HEK293T (cell line): ENCODE data around the gene RAD51D.
"Not testable (repeated sequence)": the region's sequence is repeated elsewhere in the genome, so short reads cannot be mapped to it uniquely, and the experiment has no call there.

Experiments
- CTCF ChIA-PET: fragments of 350-600 bp; formaldehyde crosslinking; extraction: SDS; loops from one replicate; lab custom pipeline; 2021; ENCODE audit warnings: antibody characterized with exemption, inconsistent platforms; lab: Yijun Ruan, JAX
- POLR2A ChIA-PET: fragments of 350-600 bp; formaldehyde crosslinking; extraction: SDS; loops from one replicate; lab custom pipeline; 2020; ENCODE audit warnings: antibody characterized with exemption, inconsistent platforms; lab: Yijun Ruan, JAX
- DNase-seq: peaks from one replicate; pipeline ENCODE4 v3.0.0; 2012; ENCODE audit warnings: mixed read lengths; ENCODE audit errors: extremely low spot score
- ARNT ChIP-seq: fragments of 450-650 bp; IDR thresholded peaks from 2 replicates; pipeline ENCODE4 v1.6.1; 2017; ENCODE audit warnings: mild to moderate bottlenecking
- BHLHE40 ChIP-seq: fragments of 450-650 bp; IDR thresholded peaks from 2 replicates; pipeline ENCODE4 v1.6.1; 2016; ENCODE audit warnings: mild to moderate bottlenecking, moderate library complexity, borderline replicate concordance
- CTBP1 ChIP-seq: fragments of 450-650 bp; IDR thresholded peaks from 2 replicates; pipeline ENCODE4 v1.6.1; 2016; ENCODE audit warnings: borderline replicate concordance
- ELF4 ChIP-seq: fragments of 450-650 bp; IDR thresholded peaks from 2 replicates; pipeline ENCODE4 v1.6.1; 2017; ENCODE audit warnings: antibody characterized with exemption
- FOXA1 ChIP-seq: fragments of 450-650 bp; IDR thresholded peaks from 2 replicates; pipeline ENCODE4 v1.6.1; 2016; ENCODE audit warnings: mild to moderate bottlenecking
- FOXK2 ChIP-seq: fragments of 450-650 bp; IDR thresholded peaks from 2 replicates; pipeline ENCODE4 v1.6.1; 2016; ENCODE audit warnings: mild to moderate bottlenecking
- FOXM1 ChIP-seq: fragments of 450-650 bp; IDR thresholded peaks from 2 replicates; pipeline ENCODE4 v1.6.1; 2017; ENCODE audit warnings: mild to moderate bottlenecking, borderline replicate concordance
- HDGF ChIP-seq: fragments of 450-650 bp; IDR thresholded peaks from 2 replicates; pipeline ENCODE4 v1.6.1; 2017; ENCODE audit warnings: antibody characterized with exemption, borderline replicate concordance
- L3MBTL2 ChIP-seq: fragments of 450-650 bp; conservative IDR thresholded peaks from 2 replicates; pipeline ENCODE4 v1.6.1; 2016; ENCODE audit warnings: mild to moderate bottlenecking
- LEF1 ChIP-seq: fragments of 450-650 bp; IDR thresholded peaks from 2 replicates; pipeline ENCODE4 v1.6.1; 2017; ENCODE audit warnings: mild to moderate bottlenecking, borderline replicate concordance
- NFRKB ChIP-seq: fragments of 450-650 bp; IDR thresholded peaks from 2 replicates; pipeline ENCODE4 v1.6.1; 2016; ENCODE audit warnings: mild to moderate bottlenecking, moderate library complexity
- SP1 ChIP-seq: fragments of 450-650 bp; IDR thresholded peaks from 2 replicates; pipeline ENCODE4 v1.6.1; 2017
- SUZ12 ChIP-seq: fragments of 450-650 bp; IDR thresholded peaks from 2 replicates; pipeline ENCODE4 v1.6.1; 2016; ENCODE audit warnings: mild to moderate bottlenecking
- TARDBP ChIP-seq: fragments of 450-650 bp; IDR thresholded peaks from 2 replicates; pipeline ENCODE4 v1.6.1; 2016
- ZNF384 ChIP-seq: fragments of 450-650 bp; IDR thresholded peaks from 2 replicates; pipeline ENCODE4 v1.6.1; 2016
- TF ChIP-seq, protein P1 (sequence below): fragments of 450-650 bp; IDR thresholded peaks from 2 replicates; pipeline ENCODE4 v1.6.1; 2016

RAD51D gene

DNA sequence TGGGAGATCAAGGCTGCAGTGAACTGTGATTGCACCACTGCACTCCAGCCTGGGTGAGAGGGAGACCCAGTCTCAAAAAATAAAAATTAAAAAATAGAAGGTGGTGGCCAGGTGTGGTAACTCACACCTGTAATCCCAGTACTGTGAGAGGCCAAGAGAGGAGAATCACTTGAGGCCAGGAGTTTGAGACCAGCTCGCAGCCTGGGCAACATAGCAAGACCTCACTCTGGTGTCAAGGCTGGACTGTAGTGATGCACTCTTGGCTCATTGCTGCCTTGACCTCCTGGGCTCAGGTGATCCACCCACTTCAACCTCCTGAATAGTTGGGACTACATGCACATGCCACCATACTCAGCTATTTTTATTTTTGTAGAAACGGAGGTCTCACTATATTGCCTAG, 69.5 kb downstream of the RAD51D start:
- ChIA-PET CTCF (no interaction called here), POLR2A (no interaction called here)
- DNase-seq, result no peak
- TF ChIP-seq BHLHE40 (no peak), TARDBP (no peak), L3MBTL2 (no peak), FOXA1 (no peak), NFRKB (no peak), SUZ12 (no peak), FOXK2 (no peak), CTBP1 (no peak), FOXM1 (no peak), LEF1 (no peak), HDGF (no peak), ARNT (no peak), ZNF384 (no peak), ELF4 (no peak), SP1 (no peak)
- TF ChIP-seq, protein P1, sequence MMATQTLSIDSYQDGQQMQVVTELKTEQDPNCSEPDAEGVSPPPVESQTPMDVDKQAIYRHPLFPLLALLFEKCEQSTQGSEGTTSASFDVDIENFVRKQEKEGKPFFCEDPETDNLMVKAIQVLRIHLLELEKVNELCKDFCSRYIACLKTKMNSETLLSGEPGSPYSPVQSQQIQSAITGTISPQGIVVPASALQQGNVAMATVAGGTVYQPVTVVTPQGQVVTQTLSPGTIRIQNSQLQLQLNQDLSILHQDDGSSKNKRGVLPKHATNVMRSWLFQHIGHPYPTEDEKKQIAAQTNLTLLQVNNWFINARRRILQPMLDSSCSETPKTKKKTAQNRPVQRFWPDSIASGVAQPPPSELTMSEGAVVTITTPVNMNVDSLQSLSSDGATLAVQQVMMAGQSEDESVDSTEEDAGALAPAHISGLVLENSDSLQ, result no peak

DNA sequence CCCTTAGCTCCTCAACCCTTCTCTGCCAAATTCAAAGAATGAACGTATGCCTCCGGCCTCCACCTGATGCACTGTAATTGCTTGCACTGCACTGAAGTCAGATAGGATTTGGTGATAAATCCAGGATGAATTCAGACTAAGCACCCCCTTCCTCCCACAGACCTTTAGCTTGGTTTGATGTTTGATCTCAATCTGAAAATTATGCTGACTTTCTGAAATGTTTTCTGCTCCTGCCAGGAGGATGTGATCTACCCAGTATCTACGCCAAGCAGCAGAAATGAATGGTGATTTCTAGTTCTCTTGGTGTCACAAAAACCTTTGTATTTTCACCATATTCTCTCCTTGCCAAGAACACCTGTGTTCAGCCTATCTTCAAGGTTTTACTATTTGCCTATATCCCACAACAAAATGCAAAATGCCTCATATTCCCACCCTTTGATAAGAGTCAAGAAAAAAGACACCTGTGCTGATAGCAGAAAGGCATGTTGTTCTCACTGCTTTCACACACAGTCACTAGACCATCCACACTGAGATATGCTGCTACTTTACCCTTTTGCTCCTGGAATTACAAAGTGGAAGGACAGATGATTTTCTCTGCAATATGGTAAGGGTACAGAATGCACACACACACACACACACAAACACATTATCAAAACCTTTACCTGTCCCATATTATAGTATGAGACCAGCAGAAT, 70.8 kb downstream of the RAD51D start:
- no peak for DNase-seq
- POLR2A ChIA-PET, result no interaction called here
- CTCF ChIA-PET, result interaction anchor here (0.6 to 1.2 kb wide), 2 partner anchors 70 to 113 kb away, joined by 3 read pairs; no protein-coding TSS in a partner anchor
- TF ChIP-seq ZNF384, result no peak
- TF ChIP-seq L3MBTL2, result no peak
- no peak for TF ChIP-seq HDGF
- no peak for TF ChIP-seq SP1
- no peak for TF ChIP-seq LEF1
- no peak for TF ChIP-seq BHLHE40
- TF ChIP-seq, protein P1, result no peak
- no peak for TF ChIP-seq FOXM1
- no peak for TF ChIP-seq FOXA1
- TF ChIP-seq SUZ12, result no peak

DNA sequence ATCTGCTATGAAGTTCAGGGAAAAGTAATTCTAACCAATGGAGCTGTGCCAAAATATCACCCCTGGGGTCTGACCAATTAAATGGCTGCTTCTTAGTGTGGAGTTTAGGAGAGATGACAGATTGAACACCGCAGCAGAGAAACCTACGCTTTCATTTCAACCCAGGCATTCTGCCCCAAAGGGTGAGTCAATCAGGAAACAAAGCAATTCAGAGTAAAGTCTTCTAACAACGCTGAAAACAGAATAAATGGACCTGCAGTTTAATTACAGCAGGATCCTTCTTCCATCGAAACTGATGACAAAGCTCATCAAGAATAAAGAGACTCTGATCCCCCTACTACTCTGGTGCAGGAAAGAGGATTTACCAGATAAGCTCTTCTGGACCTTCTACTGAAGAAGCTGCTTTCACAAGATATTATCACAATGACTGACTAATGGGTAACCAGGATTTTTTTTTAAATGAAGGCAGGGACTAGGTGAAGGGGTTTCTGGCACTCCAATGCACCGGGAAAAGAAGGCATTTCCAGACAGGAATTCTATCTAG, 72.8 kb downstream of the RAD51D start:
- ChIA-PET CTCF (no interaction called here), POLR2A (interaction anchor here (1.0 to 1.7 kb wide), 2 partner anchors 17 to 56 kb away, joined by 4 to 11 read pairs; partner anchors contain the start of gene RFFL)
- DNase-seq, result peak; percentile 30
- TF ChIP-seq TARDBP, result no peak
- TF ChIP-seq, protein P1, result no peak
- no peak for TF ChIP-seq FOXK2
- TF ChIP-seq HDGF, result no peak
- TF ChIP-seq L3MBTL2, result no peak
- no peak for TF ChIP-seq ELF4
- TF ChIP-seq SP1, result no peak
- TF ChIP-seq NFRKB, result no peak
- no peak for TF ChIP-seq CTBP1
- no peak for TF ChIP-seq FOXA1
- TF ChIP-seq ZNF384, result no peak
- no peak for TF ChIP-seq LEF1
- no peak for TF ChIP-seq FOXM1
- TF ChIP-seq BHLHE40, result no peak

DNA sequence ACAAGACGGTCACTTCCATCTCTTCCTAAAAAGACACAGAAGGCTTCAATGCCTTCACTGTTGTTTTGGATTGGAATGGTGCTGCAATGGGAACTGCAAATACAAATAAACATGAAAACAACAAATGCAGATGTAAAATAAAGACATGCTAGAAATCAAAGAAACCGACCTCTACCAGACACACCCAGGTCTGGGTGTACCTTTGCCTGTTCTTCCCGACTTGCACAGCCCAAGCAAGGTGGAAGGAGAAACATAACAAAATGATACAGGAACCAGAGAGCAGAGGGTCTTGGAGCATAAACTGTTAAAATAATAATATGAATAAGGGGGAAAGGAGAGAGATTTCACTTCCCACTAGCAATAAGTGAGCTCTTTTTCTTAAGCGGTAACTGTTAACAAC, 73.4 kb downstream of the RAD51D start:
- ChIA-PET POLR2A (interaction anchor here (1.0 to 1.7 kb wide), 2 partner anchors 18 to 56 kb away, joined by 4 to 11 read pairs; partner anchors contain the start of gene RFFL), CTCF (no interaction called here)
- no peak for TF ChIP-seq TARDBP
- TF ChIP-seq, protein P1, result no peak
- TF ChIP-seq BHLHE40, result no peak
- no peak for TF ChIP-seq NFRKB
- no peak for TF ChIP-seq HDGF
- TF ChIP-seq LEF1, result no peak
- DNase-seq, result no peak

DNA sequence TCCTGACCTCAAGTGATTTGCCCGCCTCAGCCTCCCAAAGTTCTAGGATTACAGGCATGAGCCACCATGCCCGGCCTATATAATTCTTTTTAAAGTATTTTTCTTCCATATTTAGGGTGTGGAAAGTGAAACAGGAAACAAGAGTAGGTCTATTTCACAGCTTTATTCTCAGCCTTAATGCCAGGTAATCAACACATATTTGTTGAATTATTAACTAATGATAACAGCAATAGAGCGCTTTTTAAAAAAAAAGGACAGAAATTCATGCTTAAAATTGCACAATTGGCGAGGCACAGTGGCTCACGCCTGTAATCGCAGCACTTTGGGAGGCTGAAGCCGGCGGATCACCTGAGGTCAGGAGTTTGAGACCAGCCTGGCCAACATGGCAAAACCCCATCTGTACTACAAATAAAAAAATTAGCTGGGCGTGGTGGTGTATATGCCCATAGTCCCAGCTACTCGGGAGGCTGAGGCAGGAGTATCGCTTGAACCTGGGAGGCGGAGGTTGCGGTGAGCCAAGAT, 74.1 kb downstream of the RAD51D start:
- POLR2A ChIA-PET, CTCF ChIA-PET, DNase-seq: not testable (repeated sequence)

- ChIA-PET POLR2A (no interaction called here), CTCF (no interaction called here)
- TF ChIP-seq ELF4, result no peak
- no peak for TF ChIP-seq FOXA1
- TF ChIP-seq ZNF384, result no peak
Observed at GRCh38 chr17:35044181-35044580, 75.5 kb downstream of the RAD51D start.

More at GRCh38 chr17:35044181-35044580, 75.5 kb downstream of the RAD51D start:
- no peak for DNase-seq
